ENCODE measurements around the gene FBXW10B.

GRCh38 chr17:15650741-15651582 is 31.5 kb upstream of the FBXW10B start:
- TF ChIP-seq CTCF (IDR thresholded peaks at IDR 0.05): no peak
- TF ChIP-seq POLR2AphosphoS5 (IDR thresholded peaks at IDR 0.05; ENCODE audit: low read depth, low read length): no peak

All from Panc1 (cell line).